22Rv1 (cell line): ENCODE results near the gene VMAC.

Source experiments
- CTCF ChIP-seq: fragments of 450-650 bp; IDR thresholded peaks from 2 replicates; pipeline ENCODE4 v1.5.1; 2017; ENCODE audit warnings: mild to moderate bottlenecking
- ZFX ChIP-seq: fragments of 450-650 bp; IDR thresholded peaks from 2 replicates; pipeline ENCODE4 v1.6.1; 2017; ENCODE audit warnings: antibody characterized with exemption, borderline replicate concordance

GRCh38 chr19:5893907-5894703 is 10.6 kb upstream of the VMAC start:
- no peak for TF ChIP-seq CTCF
- no peak for TF ChIP-seq ZFX
